HepG2 (cell line): Measurements from ENCODE around the gene FOXS1. TPM values are rescaled to one million over a fixed set of nuclear protein-coding genes. Genes with fewer than 3 reads are reported as not detected.

Source experiments
- ATF7 ChIP-seq, 2 experiments: fragments of 450-650 bp in 1 of 2; sonication (generic) in 1 of 2; formaldehyde crosslinking in 1 of 2; IDR thresholded peaks; 2 replicates each; pipeline versions ENCODE4 v1.4.0 to v1.6.1; 2016 to 2020; ENCODE audit warnings: antibody characterized with exemption in 1 of 2, mild to moderate bottlenecking in 1 of 2, missing genetic modification reagents in 1 of 2
- E2F2 ChIP-seq: sonication (generic); formaldehyde crosslinking; IDR thresholded peaks from 2 replicates; pipeline ENCODE4 v1.4.0; 2020; ENCODE audit warnings: missing genetic modification reagents, borderline replicate concordance
- ELF3 ChIP-seq: IDR thresholded peaks from 2 replicates; pipeline ENCODE4 v1.6.1; 2016; ENCODE audit warnings: missing genetic modification reagents, missing compliant biosample characterization
- ETV6 ChIP-seq: sonication (generic); formaldehyde crosslinking; conservative IDR thresholded peaks from 2 replicates; pipeline ENCODE4 v1.4.0; 2020; ENCODE audit warnings: missing genetic modification reagents
- KDM5A ChIP-seq: fragments of 200-600 bp; sonication (generic); IDR thresholded peaks from 2 replicates; pipeline ENCODE4 v1.7.0; 2018; ENCODE audit warnings: antibody characterized with exemption, mild to moderate bottlenecking, low read length, borderline replicate concordance
- KDM5B ChIP-seq: sonication (generic); formaldehyde crosslinking; IDR thresholded peaks from 2 replicates; pipeline ENCODE4 v1.4.0; 2020; ENCODE audit warnings: missing genetic modification reagents, mild to moderate bottlenecking, borderline replicate concordance
- ZBTB40 ChIP-seq, 2 experiments: fragments of 450-650 bp in 1 of 2; sonication (generic) in 1 of 2; formaldehyde crosslinking in 1 of 2; IDR thresholded peaks; 2 replicates each; pipeline versions ENCODE4 v1.6.1 to v1.8.0; 2016 to 2022; ENCODE audit warnings: antibody characterized with exemption in 1 of 2, mild to moderate bottlenecking in 1 of 2, missing genetic modification reagents in 1 of 2
- ZNF639 ChIP-seq: conservative IDR thresholded peaks from 2 replicates; pipeline ENCODE4 v1.6.1; 2018; ENCODE audit warnings: missing genetic modification reagents
- polyA plus RNA-seq, 8 experiments: library from polyadenylated mRNA; depleted of rRNA in 3 of 8; stranded (reverse) in 7 of 8; unstranded in 1 of 8; fragments of >200 nt; fragmentation: Illumina TruSeq in 4 of 8; extraction: Trizol in 4 of 8; gene quantifications; 2 replicates each; pipeline versions ENCODE4 v1.2.1 to v1.2.3, GENCODE V29; 2011 to 2016; ENCODE audit warnings: low read depth in 4 of 8, missing spikeins in 1 of 8, mixed read lengths in 1 of 8; ENCODE audit not compliant: insufficient read depth in 1 of 8
- total RNA-seq, 5 experiments: library from RNA; depleted of rRNA; stranded (reverse); fragments of >200 nt; fragmentation: Illumina TruSeq; extraction: Trizol; gene quantifications; 2 replicates each; pipeline ENCODE4 v1.2.3, GENCODE V29; 2016; ENCODE audit warnings: low read depth in 1 of 5

Gene FOXS1
- total and polyA plus RNA-seq, 2 of the 13 experiments (the other 11 are each of a cell fraction or from before 2014, with no cell fraction given): not detected

GRCh38 chr20:31836853-31837608, 8.4 kb downstream of the FOXS1 start (continued):
- TF ChIP-seq ZBTB40 (IDR thresholded peaks at IDR 0.05) (no peak), ZBTB40 (CRISPR knock-in tag; IDR thresholded peaks at IDR 0.05) (no peak), ELF3 (CRISPR knock-in tag) (no peak), KDM5A (no peak), ZNF639 (no peak), KDM5B (CRISPR knock-in tag) (no peak), ATF7 (IDR thresholded peaks at IDR 0.05) (no peak), ATF7 (CRISPR knock-in tag; IDR thresholded peaks at IDR 0.05) (no peak), E2F2 (no peak), ETV6 (CRISPR knock-in tag) (no peak)
